Endothelial cell of hepatic sinusoid (primary cell): ENCODE data around the gene SLC6A5.

ENCODE experiments used
- in situ Hi-C: cut with HindIII; loops from 2 replicates; pipeline ENCODE4 v1.10.0; 2017; ENCODE audit warnings: low sequenced_read_pairs

The SLC6A5 gene

GRCh38 chr11:20618083-20618482 is 18.7 kb downstream of the SLC6A5 start:
- in situ Hi-C loops, result no loop called here

- in situ Hi-C loops, result no loop called here
Observed at GRCh38 chr11:20620988-20621387, 21.6 kb downstream of the SLC6A5 start.

DNA sequence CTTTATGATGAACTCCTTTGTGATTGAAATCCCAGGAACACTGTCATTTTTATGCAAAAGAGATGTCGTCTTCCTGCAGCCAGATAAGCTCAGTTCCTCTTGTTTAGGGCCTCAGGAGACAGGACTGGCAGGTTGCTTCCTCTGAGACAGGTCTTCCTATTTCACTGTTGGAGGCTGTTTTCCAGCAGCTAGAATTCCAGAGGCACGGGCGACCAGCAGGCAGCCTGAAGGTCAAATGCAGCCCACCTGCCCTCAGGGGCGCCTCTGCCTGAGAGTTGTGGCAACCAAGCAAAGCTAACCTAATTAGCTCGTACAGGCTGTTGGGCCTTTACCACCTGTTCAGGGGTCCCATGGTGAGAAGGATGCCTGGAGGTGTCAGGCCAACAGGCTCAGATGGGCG is 22.3 kb downstream of the SLC6A5 start:
- in situ Hi-C loops, result no loop called here

GRCh38 chr11:20623252-20623651 is 23.8 kb downstream of the SLC6A5 start:
- in situ Hi-C loops, result no loop called here

GRCh38 chr11:20626279-20626678 is 26.9 kb downstream of the SLC6A5 start:
- in situ Hi-C loops, result no loop called here

GRCh38 chr11:20627026-20627425 is 27.6 kb downstream of the SLC6A5 start:
- in situ Hi-C loops, result no loop called here

DNA sequence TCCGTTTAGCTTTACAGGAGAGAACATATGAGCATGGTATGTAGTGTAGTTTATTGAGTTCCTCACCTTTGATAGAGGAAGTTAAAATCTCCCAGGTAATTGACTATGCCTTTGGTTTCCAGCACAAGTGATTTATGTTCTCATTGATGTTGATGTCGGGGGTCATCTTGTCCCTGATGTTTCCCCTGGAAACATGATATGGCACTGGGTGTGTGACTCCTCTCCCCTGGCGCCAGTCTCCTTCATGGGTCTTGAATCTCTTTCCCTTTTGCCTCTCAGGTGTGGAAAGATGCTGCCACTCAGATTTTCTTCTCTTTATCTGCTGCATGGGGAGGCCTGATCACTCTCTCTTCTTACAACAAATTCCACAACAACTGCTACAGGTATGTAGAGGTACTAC is 28.3 kb downstream of the SLC6A5 start:
- in situ Hi-C loops, result no loop called here

DNA sequence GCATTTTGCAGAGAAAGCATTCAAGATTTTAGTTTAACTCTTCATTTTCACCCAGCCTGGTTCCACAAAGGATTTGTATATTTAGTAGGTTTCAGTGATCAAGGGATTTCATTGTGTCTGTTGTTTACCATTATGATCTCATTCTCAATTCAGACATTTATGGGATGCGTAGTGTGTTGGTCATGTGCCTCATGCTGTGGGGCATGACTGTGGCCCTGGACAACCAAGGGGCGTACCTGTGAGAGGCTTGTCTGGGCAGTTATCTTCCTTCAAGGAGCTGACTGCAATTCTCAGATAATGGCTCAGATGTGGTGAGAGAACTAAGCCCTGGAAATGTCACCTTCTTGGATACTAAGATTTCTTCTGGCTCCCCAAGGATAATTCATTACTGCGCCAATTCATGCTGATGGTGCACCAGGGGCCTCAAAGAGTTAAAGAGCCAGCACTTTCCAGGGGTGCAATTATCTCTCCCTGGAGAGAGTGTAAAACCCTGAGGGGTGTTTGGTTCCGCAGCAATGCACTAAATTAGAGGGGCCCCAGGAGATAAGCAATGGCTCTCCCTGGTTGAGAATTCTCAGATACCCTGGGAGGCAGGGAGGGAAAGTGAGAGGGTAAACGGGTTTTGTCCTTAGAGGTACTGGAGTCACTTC is 32.2 kb downstream of the SLC6A5 start:
- in situ Hi-C loops, result no loop called here

DNA sequence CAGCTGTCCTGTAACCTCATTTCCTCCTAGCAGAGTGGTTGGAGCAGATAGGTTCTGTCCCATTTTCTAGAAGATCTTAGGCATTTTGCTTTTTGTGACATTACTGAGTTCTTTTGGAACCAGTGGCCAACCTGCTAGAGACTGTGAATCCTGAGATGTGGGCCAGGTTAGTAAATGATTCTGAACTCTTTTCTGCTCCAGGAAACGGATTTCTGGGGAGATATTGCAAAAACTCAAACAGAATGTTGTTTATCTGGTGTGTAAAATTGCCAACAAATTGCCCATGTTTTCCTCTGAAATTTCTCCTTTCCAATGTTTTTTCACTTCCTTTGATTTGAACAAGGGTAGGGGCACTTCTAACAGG is 32.7 kb downstream of the SLC6A5 start:
- in situ Hi-C loops, result no loop called here

- in situ Hi-C loops, result no loop called here
Observed at GRCh38 chr11:20634044-20634443, 34.6 kb downstream of the SLC6A5 start.

DNA sequence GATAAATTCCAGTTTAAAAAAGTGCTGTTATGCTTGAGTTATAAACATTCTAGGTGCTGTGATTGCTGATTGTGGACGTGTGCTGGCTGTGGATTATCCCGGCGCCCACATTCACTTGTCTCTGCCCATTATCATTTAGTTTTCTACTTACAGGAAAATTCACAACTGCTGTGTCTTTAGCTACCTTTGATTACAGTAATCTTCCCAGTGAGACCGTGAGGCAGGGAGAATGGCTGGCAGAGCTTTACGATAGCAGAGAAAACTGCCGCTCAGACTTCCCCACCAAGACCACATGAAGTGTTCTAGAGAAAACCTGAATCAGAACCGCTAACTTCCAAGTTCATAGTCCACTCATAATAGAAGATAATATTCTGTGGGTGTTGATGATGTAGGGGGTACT is 35.4 kb downstream of the SLC6A5 start:
- in situ Hi-C loops, result no loop called here

DNA sequence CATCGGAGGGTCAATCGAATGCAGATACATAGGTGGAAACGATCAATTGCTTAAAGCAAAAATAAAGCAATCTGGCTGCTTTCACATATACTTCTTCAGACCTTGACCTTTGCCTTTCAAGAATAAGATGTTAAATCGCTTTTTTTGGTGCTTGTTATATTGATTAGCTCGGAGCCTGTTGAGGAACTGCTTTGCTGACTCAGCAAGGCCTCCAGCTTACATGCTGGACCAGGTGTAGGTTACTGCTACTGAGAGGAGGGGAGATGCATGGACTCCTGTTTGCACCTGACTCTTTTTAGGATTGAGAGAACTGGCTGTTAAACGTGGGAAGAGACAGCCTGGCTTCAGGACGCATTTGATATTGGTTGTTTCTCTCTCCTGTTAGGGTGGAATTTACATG is 38.7 kb downstream of the SLC6A5 start:
- in situ Hi-C loops, result no loop called here

- in situ Hi-C loops, result no loop called here
Observed at GRCh38 chr11:20639688-20640087, 40.3 kb downstream of the SLC6A5 start.

- in situ Hi-C loops, result no loop called here
Observed at GRCh38 chr11:20640401-20640800, 41.0 kb downstream of the SLC6A5 start.

- in situ Hi-C loops, result no loop called here
Observed at GRCh38 chr11:20644360-20644759, 45.0 kb downstream of the SLC6A5 start.

GRCh38 chr11:20647976-20648565 is 48.7 kb downstream of the SLC6A5 start:
- in situ Hi-C loops, result no loop called here

GRCh38 chr11:20652150-20652806 is 52.9 kb downstream of the SLC6A5 start:
- in situ Hi-C loops, result no loop called here

- in situ Hi-C loops, result no loop called here
Observed at GRCh38 chr11:20654038-20654437, 54.6 kb downstream of the SLC6A5 start.

GRCh38 chr11:20656901-20657300 is 57.5 kb downstream of the SLC6A5 start:
- in situ Hi-C loops, result no loop called here

DNA sequence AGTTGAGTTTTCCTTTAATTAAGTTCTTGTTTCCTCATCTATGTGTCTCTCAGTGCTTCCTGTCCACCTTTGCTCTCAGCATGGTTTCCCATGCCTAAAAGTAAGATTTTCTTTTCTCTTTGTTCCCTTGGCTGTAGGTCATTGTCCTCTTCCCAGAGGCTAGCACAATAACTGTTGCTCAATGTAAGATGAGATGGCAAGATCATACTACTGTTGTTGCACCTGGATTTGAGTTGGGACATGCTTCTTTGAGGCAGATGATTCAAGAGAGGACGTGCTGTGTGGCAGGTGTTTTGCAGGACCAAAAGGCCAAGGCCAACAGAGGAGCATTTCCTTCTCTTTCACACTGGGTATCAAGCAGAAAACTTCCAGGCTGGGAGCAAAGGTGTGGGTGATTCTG is 58.7 kb downstream of the SLC6A5 start:
- in situ Hi-C loops, result no loop called here

DNA sequence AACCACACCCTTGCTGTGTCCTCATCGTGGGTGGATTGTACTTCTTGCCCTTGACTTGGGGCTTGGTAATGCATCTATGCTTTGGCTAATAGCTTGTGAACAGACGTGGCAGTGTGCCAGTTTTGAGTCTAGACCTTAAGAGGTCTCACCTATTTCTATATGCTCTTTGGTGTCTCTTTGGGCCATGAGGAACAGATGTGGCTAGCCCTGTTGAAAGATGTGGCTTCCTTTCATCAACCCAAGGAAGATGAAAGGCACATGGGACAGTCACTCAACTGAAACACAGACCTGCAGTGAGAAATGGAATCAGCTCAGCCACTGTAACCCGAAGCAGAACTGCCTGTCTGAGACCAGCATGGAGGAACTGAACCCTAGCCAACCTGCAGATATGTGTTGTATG is 62.0 kb downstream of the SLC6A5 start:
- in situ Hi-C loops, result no loop called here

DNA sequence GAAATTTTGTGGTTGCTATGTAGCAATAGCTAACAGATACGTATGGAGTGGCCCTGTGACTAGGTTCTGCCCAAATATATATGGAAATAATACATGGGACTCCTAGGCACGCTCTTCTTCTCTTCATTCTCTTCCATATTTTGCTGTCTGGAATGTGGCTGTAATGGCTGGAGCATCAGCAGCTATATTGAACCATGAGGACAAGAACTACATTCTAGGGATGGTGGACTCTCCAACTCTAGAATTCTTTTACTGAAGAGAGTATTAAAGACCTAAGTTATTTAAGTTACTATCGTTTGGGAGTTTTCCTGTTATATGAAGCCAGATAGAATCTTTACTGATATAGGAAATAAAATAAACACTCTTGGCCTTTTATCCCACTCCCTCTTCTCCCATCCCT is 62.4 kb downstream of the SLC6A5 start:
- in situ Hi-C loops, result no loop called here
